Stomach (tissue), 9 donors: ENCODE data around the gene NLRC5. TPM values are rescaled to one million over a fixed set of nuclear protein-coding genes. Genes with fewer than 3 reads are reported as not detected.

Experiments used
- DNase-seq, 2 donors: peaks; one replicate each; pipeline versions ENCODE4 v3.0.0 to v3.0.0-alpha.2; 2013 to 2019
- H3K27ac ChIP-seq, 5 donors: fragments of 200-600 bp in 4 of 5; sonication (generic) in 4 of 5; one replicate each; pipeline ENCODE4 v1.5.1; 2013 to 2019; ENCODE audit warnings: mild to moderate bottlenecking in 1 of 5, moderate library complexity in 1 of 5
- H3K27me3 ChIP-seq, 3 donors: fragments of 200-600 bp; sonication (generic); one replicate each; pipeline ENCODE4 v1.5.1; 2017 to 2019; ENCODE audit warnings: mixed run types in 1 of 3
- H3K36me3 ChIP-seq, 4 donors: fragments of 200-600 bp; sonication (generic); 1 replicate in 3 of 4; 2 replicates in 1 of 4; pipeline ENCODE4 v1.5.1; 2016 to 2019
- H3K4me1 ChIP-seq, 4 donors: fragments of 200-600 bp; sonication (generic); one replicate each; pipeline ENCODE4 v1.5.1; 2016 to 2019
- H3K4me3 ChIP-seq, 4 donors: fragments of 200-600 bp; sonication (generic) in 3 of 4; one replicate each; pipeline ENCODE4 v1.5.1; 2016 to 2019; ENCODE audit warnings: mild to moderate bottlenecking in 1 of 4
- H3K9me3 ChIP-seq, 4 donors: fragments of 200-600 bp; sonication (generic); one replicate each; pipeline ENCODE4 v1.5.1; 2016 to 2019
- CTCF ChIP-seq, 7 experiments: fragments of 450-650 bp in 4 of 7; fragments of 200-600 bp in 3 of 7; sonication (generic) in 3 of 7; IDR thresholded peaks; one replicate each; pipeline ENCODE4 v1.5.1; 2016 to 2019; ENCODE audit warnings: antibody characterized with exemption in 7 of 7, control low read depth in 2 of 7, mild to moderate bottlenecking in 1 of 7
- EP300 ChIP-seq: sonication (generic); formaldehyde crosslinking; IDR thresholded peaks from one replicate; pipeline ENCODE4 v1.6.1; 2017; ENCODE audit warnings: antibody characterized with exemption
- POLR2A ChIP-seq, 4 donors: fragments of 450-650 bp; IDR thresholded peaks; one replicate each; pipeline ENCODE4 v1.6.1; 2016; ENCODE audit warnings: antibody characterized with exemption in 4 of 4, control low read depth in 2 of 4, mild to moderate bottlenecking in 1 of 4, moderate library complexity in 1 of 4
- POLR2AphosphoS5 ChIP-seq, 3 donors: sonication (generic); formaldehyde crosslinking; IDR thresholded peaks; one replicate each; pipeline ENCODE4 v1.6.1; 2016; ENCODE audit warnings: antibody characterized with exemption in 3 of 3
- WGBS, 5 donors: extraction: QIAGEN DNeasy Blood & Tissue Kit in 3 of 5; methylation state at CpG; one replicate each; pipeline versions ENCODE4 v1.1.5 to v1.1.7; 2013 to 2018; 5-methylcytosine and 5-hydroxymethylcytosine counted together
- intact Hi-C: fragments of 100-400 bp; cut with DNase I; formaldehyde crosslinking; loops from one replicate; pipeline ENCODE4 v1.15.1; 2023; ENCODE audit warnings: low total_unique reads
- polyA plus RNA-seq, 3 donors: library from polyadenylated mRNA; stranded (reverse); fragments of 200-250 nt; gene quantifications; one replicate each; pipeline ENCODE4 v1.2.3, GENCODE V29; 2013
- total RNA-seq, 5 donors: library from RNA; depleted of rRNA; stranded (reverse); fragments of >200 nt; gene quantifications; one replicate each; pipeline versions ENCODE4 v1.1.0 to v1.2.3, GENCODE V29; 2014 to 2016
- donor health status: healthy with polysubstance abuse.
- donor health status: Bipolar disorder and iron deficiency.
- donor health status: healthy.

NLRC5 gene
- total and polyA plus RNA-seq, 8 donors, result 11.7 to 265 (median 29.4) TPM

- no peaks in the 10 kb centered on the region for H3K27me3 ChIP-seq
- no peak overlapping the region for H3K27ac ChIP-seq
- H3K36me3 ChIP-seq, result peaks cover 7 to 89% (median 52%) of the 10 kb centered on the region in 4 donors
- DNase-seq, result no peak
- TF ChIP-seq POLR2AphosphoS5 (IDR thresholded peaks at IDR 0.05) (no peak), POLR2A (IDR thresholded peaks at IDR 0.05) (no peak), EP300 (no peak), CTCF (IDR thresholded peaks at IDR 0.05) (no peak)
- H3K9me3 ChIP-seq, result no peaks in the 10 kb centered on the region
- H3K4me3 ChIP-seq, result no peak overlapping the region
- intact Hi-C loops, result no loop called here
- H3K4me1 ChIP-seq, result no peaks in the 10 kb centered on the region
- 75 to 90% (median 81%) methylated on average over 2 to 7 of the region's 7 CpGs for WGBS, 5 donors
Measured at GRCh38 chr16:57077714-57078113, 88.4 kb downstream of the NLRC5 start.

- DNase-seq, result no peak
- intact Hi-C loops, result loop anchor here (10.0 kb wide), 1 partner anchor 83 kb away; no protein-coding TSS in a partner anchor
- peaks cover 0 to 10% (median 6%) of the 10 kb centered on the region in 4 donors for H3K4me1 ChIP-seq
- no peak overlapping the region for H3K4me3 ChIP-seq
- peaks cover 4 to 58% (median 33%) of the 10 kb centered on the region in 4 donors for H3K36me3 ChIP-seq
- no peak overlapping the region for H3K27ac ChIP-seq
- no peaks in the 10 kb centered on the region for H3K27me3 ChIP-seq
- TF ChIP-seq CTCF (IDR thresholded peaks at IDR 0.05) (no peak), POLR2AphosphoS5 (IDR thresholded peaks at IDR 0.05) (no peak), POLR2A (IDR thresholded peaks at IDR 0.05) (no peak), EP300 (no peak)
- no peaks in the 10 kb centered on the region for H3K9me3 ChIP-seq
Measured at GRCh38 chr16:57081744-57082143, 92.4 kb downstream of the NLRC5 start.

GRCh38 chr16:57082664-57083063 is 93.3 kb downstream of the NLRC5 start:
- no peaks in the 10 kb centered on the region for H3K27me3 ChIP-seq
- no peak overlapping the region for H3K27ac ChIP-seq
- H3K4me1 ChIP-seq, result peaks cover 0 to 10% (median 6%) of the 10 kb centered on the region in 4 donors
- 86 to 93% (median 91%) methylated on average over 6 of the region's 6 CpGs for WGBS, 5 donors
- H3K4me3 ChIP-seq, result no peak overlapping the region
- H3K9me3 ChIP-seq, result no peaks in the 10 kb centered on the region
- intact Hi-C loops, result loop anchor here (10.0 kb wide), 1 partner anchor 82 kb away; no protein-coding TSS in a partner anchor
- no peak for DNase-seq
- H3K36me3 ChIP-seq, result peaks cover 4 to 49% (median 24%) of the 10 kb centered on the region in 4 donors
- no peak for TF ChIP-seq CTCF (IDR thresholded peaks at IDR 0.05)
- TF ChIP-seq POLR2AphosphoS5 (IDR thresholded peaks at IDR 0.05), result no peak
- TF ChIP-seq POLR2A (IDR thresholded peaks at IDR 0.05), result no peak
- TF ChIP-seq EP300, result no peak

GRCh38 chr16:57083485-57084126 is 94.2 kb downstream of the NLRC5 start:
- Histone ChIP-seq H3K4me1 (peaks cover 0 to 10% (median 6%) of the 10 kb centered on the region in 4 donors), H3K27ac (no peak overlapping the region), H3K4me3 (no peak overlapping the region), H3K9me3 (no peaks in the 10 kb centered on the region), H3K27me3 (no peaks in the 10 kb centered on the region), H3K36me3 (peaks cover 4 to 40% (median 20%) of the 10 kb centered on the region in 4 donors)
- 72 to 84% (median 76%) methylated on average over 7 of the region's 7 CpGs for WGBS, 5 donors
- TF ChIP-seq EP300, result no peak
- no peak for TF ChIP-seq CTCF (IDR thresholded peaks at IDR 0.05)
- no peak for TF ChIP-seq POLR2A (IDR thresholded peaks at IDR 0.05)
- TF ChIP-seq POLR2AphosphoS5 (IDR thresholded peaks at IDR 0.05), result no peak
- DNase-seq, result no peak
- intact Hi-C loops, result loop anchor here (10.0 kb wide), 1 partner anchor 81 kb away; no protein-coding TSS in a partner anchor
